Epithelial cell of esophagus (primary cell): ENCODE measurements around the gene PTGFRN.

ENCODE experiments used
- DNase-seq: peaks from one replicate; pipeline ENCODE4 v3.0.0; 2010; ENCODE audit warnings: low read depth
- H3K4me3 ChIP-seq: 2 replicates; pipeline ENCODE4 v1.5.1; 2011; ENCODE audit warnings: mild to moderate bottlenecking, low read length, control low read depth
- TF ChIP-seq, protein P1 (sequence below): IDR thresholded peaks from 2 replicates; pipeline ENCODE4 v1.5.1; 2011; ENCODE audit warnings: low read depth, mild to moderate bottlenecking, low read length, control low read depth, inconsistent platforms; ENCODE audit not compliant: insufficient read depth; ENCODE audit errors: missing control alignments

PTGFRN gene

DNA sequence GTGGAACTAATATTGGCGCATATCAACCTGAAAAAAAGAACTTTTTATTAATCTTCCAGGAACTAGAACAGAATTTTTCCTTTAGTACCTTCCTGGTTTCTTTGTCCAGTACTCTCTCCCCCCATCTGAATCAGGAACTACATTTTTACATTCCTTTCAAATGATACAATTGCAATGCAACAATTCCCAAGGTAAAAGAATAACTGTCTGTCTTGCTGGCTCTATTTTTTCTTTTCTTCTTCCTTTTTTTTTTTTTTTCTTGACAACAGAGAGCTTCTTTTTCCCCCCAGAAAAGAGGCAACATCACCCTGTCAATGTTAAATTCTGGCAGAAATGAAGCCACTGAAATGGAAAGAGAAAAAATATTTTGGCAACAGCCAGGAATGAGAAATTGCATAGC lies 87.3 kb downstream of the PTGFRN start:
- DNase-seq = peak; percentile 51
- TF ChIP-seq, protein P1, sequence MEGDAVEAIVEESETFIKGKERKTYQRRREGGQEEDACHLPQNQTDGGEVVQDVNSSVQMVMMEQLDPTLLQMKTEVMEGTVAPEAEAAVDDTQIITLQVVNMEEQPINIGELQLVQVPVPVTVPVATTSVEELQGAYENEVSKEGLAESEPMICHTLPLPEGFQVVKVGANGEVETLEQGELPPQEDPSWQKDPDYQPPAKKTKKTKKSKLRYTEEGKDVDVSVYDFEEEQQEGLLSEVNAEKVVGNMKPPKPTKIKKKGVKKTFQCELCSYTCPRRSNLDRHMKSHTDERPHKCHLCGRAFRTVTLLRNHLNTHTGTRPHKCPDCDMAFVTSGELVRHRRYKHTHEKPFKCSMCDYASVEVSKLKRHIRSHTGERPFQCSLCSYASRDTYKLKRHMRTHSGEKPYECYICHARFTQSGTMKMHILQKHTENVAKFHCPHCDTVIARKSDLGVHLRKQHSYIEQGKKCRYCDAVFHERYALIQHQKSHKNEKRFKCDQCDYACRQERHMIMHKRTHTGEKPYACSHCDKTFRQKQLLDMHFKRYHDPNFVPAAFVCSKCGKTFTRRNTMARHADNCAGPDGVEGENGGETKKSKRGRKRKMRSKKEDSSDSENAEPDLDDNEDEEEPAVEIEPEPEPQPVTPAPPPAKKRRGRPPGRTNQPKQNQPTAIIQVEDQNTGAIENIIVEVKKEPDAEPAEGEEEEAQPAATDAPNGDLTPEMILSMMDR = no peak
- H3K4me3 ChIP-seq = no peak overlapping the region

DNA sequence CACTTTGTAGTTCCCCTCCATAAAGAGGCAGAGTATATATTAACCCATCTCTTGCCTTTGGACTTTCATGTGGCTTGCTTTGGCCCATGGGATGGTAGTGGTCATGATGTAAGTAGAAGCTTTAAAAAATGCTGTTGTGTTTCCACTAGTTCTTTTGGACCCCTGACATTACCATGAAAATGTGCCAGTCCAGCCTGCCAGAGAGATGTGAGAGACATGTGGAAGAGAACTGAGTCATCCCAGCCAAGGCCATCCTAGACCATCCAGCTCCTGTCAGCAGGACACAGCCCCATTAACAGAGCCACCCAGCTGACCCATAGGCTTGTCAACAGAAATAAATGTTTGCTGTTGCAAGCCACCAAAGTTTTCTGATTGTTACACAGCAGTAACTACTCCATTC lies 87.9 kb downstream of the PTGFRN start:
- no peak for DNase-seq
- TF ChIP-seq, protein P1 = no peak
- no peak overlapping the region for H3K4me3 ChIP-seq

DNA sequence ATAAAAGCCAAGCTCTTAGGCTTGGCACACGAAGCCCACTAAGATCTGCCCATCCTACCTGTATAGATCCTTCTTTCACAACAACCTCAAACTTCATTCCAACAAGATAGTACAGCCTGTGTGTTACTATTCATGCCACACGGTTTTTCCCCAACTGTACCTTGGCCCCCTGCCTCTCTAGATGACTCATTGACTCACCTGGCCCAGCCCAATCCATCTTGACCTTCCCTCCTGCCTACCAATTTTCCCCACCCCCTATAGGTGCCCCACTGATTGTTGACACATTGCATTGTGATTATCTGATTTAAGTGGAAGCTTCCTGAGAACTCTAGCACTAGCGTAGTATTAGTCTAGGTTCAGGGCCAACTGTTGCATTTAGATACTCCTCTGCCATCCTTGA lies 89.9 kb downstream of the PTGFRN start:
- TF ChIP-seq, protein P1 = no peak
- no peak overlapping the region for H3K4me3 ChIP-seq
- no peak for DNase-seq

DNA sequence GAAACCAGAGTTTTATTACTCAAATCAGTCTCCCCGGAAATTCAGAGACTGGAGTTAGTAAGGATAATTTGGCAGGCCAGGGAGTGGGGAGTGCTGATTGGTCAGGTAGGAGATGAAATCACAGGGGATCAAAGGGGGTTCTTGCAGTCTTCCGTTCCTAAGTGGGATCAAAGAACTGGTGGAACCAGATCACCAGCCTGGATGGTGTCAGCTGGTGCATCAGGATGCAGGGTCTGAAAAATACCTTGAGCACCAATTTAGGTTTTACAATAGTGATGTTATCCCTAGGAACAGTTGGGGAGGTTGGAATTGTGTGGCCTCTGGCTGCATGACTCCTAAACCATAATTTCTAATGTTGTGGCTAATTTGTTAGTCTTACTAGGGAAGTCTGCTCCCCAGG lies 90.4 kb downstream of the PTGFRN start:
- DNase-seq = no peak
- TF ChIP-seq, protein P1 = no peak
- H3K4me3 ChIP-seq = no peak overlapping the region

DNA sequence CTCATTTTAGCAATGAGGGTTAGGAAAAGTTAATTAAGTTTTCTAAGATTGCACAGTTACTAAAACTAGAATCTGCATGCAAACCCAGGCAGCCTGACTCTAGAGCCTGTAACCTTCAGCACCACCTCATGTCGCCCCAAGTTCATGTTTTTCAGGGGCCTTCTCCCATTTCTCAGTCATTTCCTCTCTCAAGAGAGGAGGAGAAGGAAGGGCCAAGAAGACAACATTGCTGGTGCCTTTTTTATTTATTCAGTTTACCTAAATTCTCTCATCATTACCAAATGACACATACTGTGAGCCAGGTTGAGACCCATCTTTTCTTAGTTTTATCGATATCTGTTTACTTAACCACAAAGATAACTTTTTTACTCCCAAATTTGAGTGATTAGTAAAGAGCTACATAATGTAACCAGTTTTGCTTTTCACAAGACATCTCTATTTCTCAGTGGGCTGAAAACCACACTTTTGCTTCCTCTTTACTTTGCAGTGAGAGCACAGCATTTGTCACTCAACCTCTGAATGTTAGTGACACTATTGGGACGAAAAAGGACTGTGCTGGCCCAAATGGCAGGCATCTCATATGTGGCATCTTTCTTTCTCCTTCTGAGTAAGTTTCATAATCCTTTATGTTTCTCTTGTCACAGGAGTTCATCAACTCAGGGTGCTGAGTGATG lies 91.7 kb downstream of the PTGFRN start, which contains the start of gene CD101:
CD101 (plus strand) TSS at position 507 of the 674 bp plus-strand sequence; CDS start at position 565, 58 bp downstream.
- DNase-seq = no peak
- TF ChIP-seq, protein P1 = no peak
- H3K4me3 ChIP-seq = no peak within 1 kb of the TSS

DNA sequence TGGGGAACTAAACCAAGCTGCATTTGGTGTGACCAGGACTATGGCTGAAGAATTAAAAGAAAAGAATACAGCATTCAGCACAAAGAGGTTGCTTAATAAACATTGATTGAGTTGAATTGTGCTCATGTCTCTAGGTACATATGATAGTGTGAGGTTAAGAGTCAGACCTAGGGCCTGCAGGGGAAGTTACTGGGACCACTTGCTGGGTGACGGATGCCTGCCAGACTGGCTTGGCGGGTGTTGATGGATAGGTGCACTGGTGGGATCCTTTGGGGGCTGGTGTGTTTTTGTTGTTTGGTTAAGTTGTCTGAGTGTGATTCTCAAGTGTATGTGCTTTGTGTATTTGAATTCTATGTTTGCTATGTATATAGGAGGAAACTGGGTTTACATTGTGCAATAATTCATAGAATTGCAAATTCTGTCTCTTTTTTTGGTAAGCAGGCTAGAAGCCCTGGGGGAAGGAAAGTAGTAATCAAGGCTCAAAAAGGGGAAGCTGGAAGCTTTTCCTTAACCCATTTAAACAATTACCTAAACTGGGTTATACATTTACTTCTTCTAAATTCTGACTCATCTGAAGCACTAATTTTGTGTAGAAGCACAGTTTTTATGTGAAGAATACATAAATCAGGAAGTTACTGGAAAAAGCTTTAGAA lies 93.6 kb downstream of the PTGFRN start:
- no peak overlapping the region for H3K4me3 ChIP-seq
- DNase-seq = no peak
- TF ChIP-seq, protein P1 = no peak

DNA sequence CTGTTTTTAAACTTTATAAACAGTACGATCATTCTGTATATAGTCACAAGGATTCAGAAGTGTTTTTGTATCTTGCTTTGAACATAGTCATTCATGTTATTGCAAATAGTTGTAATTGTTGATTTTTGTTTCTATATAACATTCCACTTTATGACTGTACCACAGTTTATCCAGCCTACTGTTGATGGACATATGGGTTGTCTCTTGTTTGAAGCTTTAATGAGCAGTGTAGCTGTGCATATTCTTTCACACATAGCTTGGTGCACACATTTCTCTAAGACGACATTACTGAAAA lies 98.0 kb downstream of the PTGFRN start:
- H3K4me3 ChIP-seq = no peak overlapping the region
- TF ChIP-seq, protein P1 = no peak
- DNase-seq = peak; percentile 30
